Stimulated activated memory B cell treated with anti-CD40 and anti-IgM and Interleukin-4, amounts not matched to agents 10 μg/mL and 1 μg/mL and 100 μg/mL, for 72 hours (primary cell): ENCODE data around the gene ASPSCR1.

ENCODE experiments used
- ATAC-seq: fragments of 150-1000 bp; cut with Tn5 transposase; 2 replicates; pipeline ENCODE4 v1.10.0; 2021
- H3K27ac Mint-ChIP-seq: one replicate; pipeline ENCODE4 v1.8.0; 2022; ENCODE audit warnings: mild to moderate bottlenecking, mixed read lengths
- H3K27me3 Mint-ChIP-seq: one replicate; pipeline ENCODE4 v1.8.0; 2022; ENCODE audit warnings: mixed read lengths
- H3K36me3 Mint-ChIP-seq: one replicate; pipeline ENCODE4 v1.8.0; 2022; ENCODE audit warnings: mixed read lengths
- H3K4me1 Mint-ChIP-seq: one replicate; pipeline ENCODE4 v1.8.0; 2022; ENCODE audit warnings: mixed read lengths
- H3K4me3 Mint-ChIP-seq: one replicate; pipeline ENCODE4 v1.8.0; 2022; ENCODE audit warnings: mild to moderate bottlenecking, moderate library complexity, mixed read lengths
- H3K9me3 Mint-ChIP-seq: one replicate; pipeline ENCODE4 v1.8.0; 2022; ENCODE audit warnings: mixed read lengths

Gene ASPSCR1

GRCh38 chr17:82016061-82016874 is 38.8 kb downstream of the ASPSCR1 start:
- Mint-ChIP-seq H3K9me3 (no peaks in the 10 kb centered on the region), H3K27me3 (no peaks in the 10 kb centered on the region), H3K27ac (no peak overlapping the region), H3K4me3 (no peak overlapping the region), H3K4me1 (peaks cover 14% of the 10 kb centered on the region), H3K36me3 (peaks cover 5% of the 10 kb centered on the region)
- ATAC-seq, result no peak

DNA sequence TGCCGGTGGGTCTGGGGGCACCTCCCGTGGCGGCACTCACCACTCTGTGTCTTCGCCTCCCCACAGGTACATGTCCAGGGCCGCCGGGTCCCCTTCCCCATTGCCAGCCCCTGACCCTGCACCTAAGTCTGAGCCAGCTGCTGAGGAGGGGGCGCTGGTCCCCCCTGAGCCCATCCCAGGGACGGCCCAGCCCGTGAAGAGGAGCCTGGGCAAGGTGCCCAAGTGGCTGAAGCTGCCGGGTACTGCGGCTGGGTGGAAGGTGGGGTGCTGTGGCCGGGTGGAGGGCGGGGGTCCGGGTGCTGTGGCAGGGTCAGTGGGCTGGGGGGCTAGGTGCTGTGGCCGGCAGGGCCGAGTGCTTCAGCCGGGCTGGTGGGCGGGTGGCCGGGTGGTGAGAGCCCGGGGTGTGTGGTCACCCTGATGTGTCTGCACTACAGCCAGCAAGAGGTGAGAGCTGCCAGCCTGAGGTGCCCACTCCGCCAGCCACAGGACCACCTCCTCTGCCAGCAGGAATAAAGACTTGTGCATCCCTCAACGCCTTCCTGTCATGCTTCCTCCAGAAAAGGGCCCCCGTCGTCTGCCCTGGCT is 39.5 kb downstream of the ASPSCR1 start:
- ATAC-seq, result no peak
- Mint-ChIP-seq H3K4me1 (peaks cover 21% of the 10 kb centered on the region), H3K4me3 (no peak overlapping the region), H3K27me3 (no peaks in the 10 kb centered on the region), H3K27ac (no peak overlapping the region), H3K9me3 (no peaks in the 10 kb centered on the region), H3K36me3 (peaks cover 5% of the 10 kb centered on the region)

DNA sequence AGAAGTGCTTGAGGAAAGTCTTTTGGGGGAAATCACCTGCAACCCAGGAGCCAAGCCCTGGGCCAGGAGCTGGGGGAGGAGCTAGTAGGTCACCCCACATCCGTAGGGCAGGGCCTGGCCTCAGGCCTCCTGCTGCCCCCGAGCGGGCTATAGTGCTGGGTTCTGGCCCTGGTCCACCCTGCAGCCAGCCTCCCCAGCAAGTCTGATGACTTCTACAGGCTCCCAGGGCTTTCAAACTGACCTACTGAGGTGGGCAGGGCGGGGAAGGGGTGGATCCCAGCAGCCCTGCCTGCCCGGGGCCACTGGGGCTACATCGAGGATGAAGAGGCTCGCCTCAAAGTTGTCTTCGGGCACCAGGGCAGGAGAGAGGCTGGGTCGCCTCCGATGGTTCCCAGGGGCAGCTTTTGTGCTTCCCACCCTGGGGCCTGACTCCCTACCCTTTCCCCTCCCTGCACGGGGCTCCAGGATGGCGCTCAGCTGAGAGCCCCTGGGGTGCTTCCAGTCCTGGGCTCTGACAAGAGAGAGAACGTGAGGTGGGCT is 40.3 kb downstream of the ASPSCR1 start:
- no peaks in the 10 kb centered on the region for H3K9me3 Mint-ChIP-seq
- peaks cover 26% of the 10 kb centered on the region for H3K4me1 Mint-ChIP-seq
- no peaks in the 10 kb centered on the region for H3K27me3 Mint-ChIP-seq
- ATAC-seq, result no peak
- no peak overlapping the region for H3K27ac Mint-ChIP-seq
- H3K36me3 Mint-ChIP-seq, result peaks cover 5% of the 10 kb centered on the region
- H3K4me3 Mint-ChIP-seq, result no peak overlapping the region

DNA sequence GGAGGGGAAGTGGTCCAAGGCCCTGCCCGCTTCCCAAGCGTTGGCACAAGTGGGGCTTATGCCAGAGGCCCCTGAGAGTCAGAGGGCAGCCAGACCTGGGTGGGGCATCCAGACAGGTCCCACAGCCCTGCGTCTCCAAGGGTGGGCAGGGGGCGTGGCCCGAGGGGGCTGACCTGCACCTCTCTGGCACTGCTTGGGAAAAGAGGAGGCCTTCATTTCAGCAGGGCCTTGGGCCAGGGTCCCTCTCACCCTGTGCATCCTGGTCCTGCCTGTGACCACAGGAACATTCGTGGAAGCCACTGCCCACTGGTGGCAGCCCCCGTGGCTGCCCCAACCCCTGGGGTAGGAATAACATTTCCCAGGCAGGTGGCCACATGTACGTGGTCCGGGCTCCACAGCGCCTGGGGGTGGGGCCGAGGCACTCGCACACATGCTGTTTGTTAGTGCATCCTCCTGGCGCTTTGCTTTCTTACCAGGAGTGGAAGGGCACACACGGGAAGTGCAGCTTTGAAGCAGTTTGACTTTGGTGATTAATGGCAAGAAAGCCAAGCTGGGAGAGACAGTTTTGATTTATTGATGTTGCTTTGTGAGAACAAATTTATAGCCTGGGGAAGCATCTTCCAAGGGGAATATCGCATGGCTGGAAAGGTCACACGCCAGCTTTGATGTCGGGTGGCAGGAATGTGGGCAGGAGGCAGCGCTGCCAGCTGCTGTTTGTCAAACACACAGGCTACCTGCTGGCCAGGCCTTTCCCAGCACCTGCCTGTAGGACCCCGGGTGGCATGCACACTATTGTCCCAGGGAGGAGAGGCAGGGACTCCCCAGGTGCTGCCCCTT is 40.9 kb downstream of the ASPSCR1 start:
- Mint-ChIP-seq H3K4me3 (no peak overlapping the region), H3K27ac (no peak overlapping the region), H3K9me3 (no peaks in the 10 kb centered on the region), H3K36me3 (peaks cover 5% of the 10 kb centered on the region), H3K4me1 (peaks cover 26% of the 10 kb centered on the region), H3K27me3 (no peaks in the 10 kb centered on the region)
- no peak for ATAC-seq

GRCh38 chr17:82018989-82019689 is 41.7 kb downstream of the ASPSCR1 start:
- H3K4me1 Mint-ChIP-seq, result peaks cover 33% of the 10 kb centered on the region
- no peak for ATAC-seq
- H3K9me3 Mint-ChIP-seq, result no peaks in the 10 kb centered on the region
- peaks cover 5% of the 10 kb centered on the region for H3K36me3 Mint-ChIP-seq
- no peak overlapping the region for H3K4me3 Mint-ChIP-seq
- no peak overlapping the region for H3K27ac Mint-ChIP-seq
- no peaks in the 10 kb centered on the region for H3K27me3 Mint-ChIP-seq

DNA sequence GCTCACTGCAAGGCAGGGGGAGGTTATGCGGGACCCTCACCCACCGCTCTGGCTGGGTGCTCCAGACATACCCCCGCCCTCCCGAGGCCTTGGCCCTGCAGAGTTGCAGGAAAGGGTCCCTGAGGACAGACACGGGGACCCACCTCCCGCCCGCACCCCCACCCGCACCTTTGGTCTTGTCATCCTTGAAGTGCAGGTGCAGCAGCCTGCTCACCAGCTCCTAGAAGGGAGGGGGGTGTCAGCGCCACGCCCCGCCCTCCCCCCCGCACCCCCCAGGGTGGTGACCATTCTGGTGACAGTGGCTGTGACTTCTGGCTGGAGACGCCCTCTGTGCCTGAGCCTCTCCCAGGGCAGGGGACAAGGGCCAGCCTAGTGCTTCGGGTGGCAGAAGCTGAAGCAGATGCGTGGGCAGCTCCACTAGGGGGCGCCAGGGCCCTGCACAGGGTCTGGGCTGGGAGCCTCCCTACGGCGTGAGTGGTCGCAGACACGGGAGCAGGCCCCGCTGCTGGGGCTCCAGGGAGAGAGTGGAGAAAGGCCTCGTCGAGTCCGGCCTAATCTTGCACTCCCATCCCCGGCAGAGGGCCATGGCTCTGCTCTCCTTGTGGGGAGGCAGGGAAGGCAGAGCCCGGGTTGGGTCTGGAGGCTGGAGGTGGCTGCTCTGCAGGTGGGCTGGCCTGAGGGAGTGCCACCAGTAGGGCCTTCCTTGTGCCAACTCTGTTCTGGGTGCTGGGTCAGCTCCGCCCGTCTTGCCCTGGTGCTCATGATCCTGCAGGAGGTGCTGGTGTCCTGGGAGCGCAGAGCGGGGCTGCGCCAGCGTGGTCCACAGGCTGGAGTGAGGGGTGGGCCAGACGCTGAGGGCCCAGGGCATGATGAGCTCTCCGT is 42.5 kb downstream of the ASPSCR1 start:
- H3K4me3 Mint-ChIP-seq, result peak overlapping the region; percentile 26
- no peaks in the 10 kb centered on the region for H3K9me3 Mint-ChIP-seq
- no peaks in the 10 kb centered on the region for H3K27me3 Mint-ChIP-seq
- no peak overlapping the region for H3K27ac Mint-ChIP-seq
- H3K4me1 Mint-ChIP-seq, result peaks cover 35% of the 10 kb centered on the region
- no peak for ATAC-seq
- peaks cover 5% of the 10 kb centered on the region for H3K36me3 Mint-ChIP-seq

DNA sequence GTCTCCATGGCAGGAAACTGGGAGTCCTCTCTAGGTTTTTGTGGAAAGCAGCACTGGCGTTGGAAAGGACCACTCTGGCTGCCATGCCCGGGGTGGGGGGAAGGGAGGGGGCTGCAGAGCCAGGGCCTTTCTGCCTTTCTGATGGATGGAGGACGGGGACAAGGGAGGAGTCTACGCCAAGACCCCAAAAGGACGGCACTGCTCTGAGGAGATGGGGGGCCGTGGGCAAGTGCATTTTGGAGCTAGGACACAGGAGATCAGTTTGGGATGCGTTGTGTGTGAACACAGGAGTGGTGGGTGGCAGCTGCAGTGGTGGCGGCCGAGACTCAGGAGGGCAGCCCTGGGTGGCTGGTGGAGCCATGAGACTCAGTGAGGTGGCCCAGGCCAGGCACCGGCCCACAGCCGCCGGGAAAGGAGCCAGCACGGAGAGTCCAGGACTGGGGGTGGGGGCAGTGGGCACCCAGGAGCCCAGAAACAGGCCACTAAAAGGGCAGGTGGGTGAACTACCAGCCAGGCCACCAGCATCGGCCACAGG is 43.2 kb downstream of the ASPSCR1 start:
- Mint-ChIP-seq H3K4me3 (no peak overlapping the region), H3K4me1 (peaks cover 35% of the 10 kb centered on the region), H3K9me3 (no peaks in the 10 kb centered on the region)

DNA sequence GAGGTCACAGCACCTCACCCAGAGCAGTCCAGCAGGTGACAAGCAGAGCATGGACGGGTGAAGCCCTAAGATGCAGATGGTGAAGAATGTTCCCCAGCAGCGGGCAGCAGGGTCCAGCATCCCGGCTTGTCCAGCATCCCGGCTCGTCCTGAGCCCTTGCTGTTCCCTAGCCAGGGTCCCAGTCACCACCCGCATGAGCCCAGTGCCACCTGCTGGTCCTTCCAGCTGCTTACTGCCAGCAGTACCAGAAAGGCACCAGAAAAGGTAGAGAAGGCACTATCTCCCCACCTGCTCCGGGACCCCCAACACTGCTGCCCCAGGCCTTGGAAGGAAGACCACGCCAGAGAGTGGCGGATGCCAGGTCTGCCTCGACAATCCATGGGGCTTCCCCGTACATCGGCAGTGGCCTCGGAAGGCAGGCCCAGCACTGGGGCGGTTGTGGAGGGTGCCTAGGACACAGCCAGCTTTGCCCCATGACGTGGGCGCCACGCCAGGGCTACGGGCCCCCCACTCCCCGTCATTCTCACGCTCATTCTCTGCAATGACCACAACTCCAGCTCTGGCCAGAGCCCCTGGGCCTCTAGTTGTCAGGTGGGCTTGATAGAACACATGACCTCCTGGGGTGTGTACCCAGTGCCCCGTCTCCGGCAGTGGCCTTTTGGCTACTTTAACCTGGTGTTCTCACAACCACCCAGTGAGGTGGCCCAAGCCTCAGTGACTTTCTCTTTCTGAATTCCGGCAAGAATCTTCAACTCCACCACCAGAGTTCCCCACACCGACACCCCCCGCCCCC is 43.9 kb downstream of the ASPSCR1 start:
- peaks cover 5% of the 10 kb centered on the region for H3K36me3 Mint-ChIP-seq
- H3K27ac Mint-ChIP-seq, result peak overlapping the region; percentile 64
- no peaks in the 10 kb centered on the region for H3K9me3 Mint-ChIP-seq
- H3K27me3 Mint-ChIP-seq, result peaks cover 8% of the 10 kb centered on the region
- peaks cover 35% of the 10 kb centered on the region for H3K4me1 Mint-ChIP-seq
- H3K4me3 Mint-ChIP-seq, result peak overlapping the region; percentile 86
- no peak for ATAC-seq

More for the DNA sequence above, 43.2 kb downstream of the ASPSCR1 start:
- peaks cover 2% of the 10 kb centered on the region for H3K27me3 Mint-ChIP-seq
- peaks cover 5% of the 10 kb centered on the region for H3K36me3 Mint-ChIP-seq
- H3K27ac Mint-ChIP-seq, result no peak overlapping the region
- ATAC-seq, result no peak

- Mint-ChIP-seq H3K4me1 (peaks cover 35% of the 10 kb centered on the region), H3K36me3 (peaks cover 7% of the 10 kb centered on the region), H3K27me3 (peaks cover 12% of the 10 kb centered on the region), H3K27ac (peak overlapping the region; percentile 64), H3K4me3 (peak overlapping the region; percentile 86), H3K9me3 (no peaks in the 10 kb centered on the region)
- ATAC-seq, result no peak
Observed at GRCh38 chr17:82021900-82022309, 44.5 kb downstream of the ASPSCR1 start.

DNA sequence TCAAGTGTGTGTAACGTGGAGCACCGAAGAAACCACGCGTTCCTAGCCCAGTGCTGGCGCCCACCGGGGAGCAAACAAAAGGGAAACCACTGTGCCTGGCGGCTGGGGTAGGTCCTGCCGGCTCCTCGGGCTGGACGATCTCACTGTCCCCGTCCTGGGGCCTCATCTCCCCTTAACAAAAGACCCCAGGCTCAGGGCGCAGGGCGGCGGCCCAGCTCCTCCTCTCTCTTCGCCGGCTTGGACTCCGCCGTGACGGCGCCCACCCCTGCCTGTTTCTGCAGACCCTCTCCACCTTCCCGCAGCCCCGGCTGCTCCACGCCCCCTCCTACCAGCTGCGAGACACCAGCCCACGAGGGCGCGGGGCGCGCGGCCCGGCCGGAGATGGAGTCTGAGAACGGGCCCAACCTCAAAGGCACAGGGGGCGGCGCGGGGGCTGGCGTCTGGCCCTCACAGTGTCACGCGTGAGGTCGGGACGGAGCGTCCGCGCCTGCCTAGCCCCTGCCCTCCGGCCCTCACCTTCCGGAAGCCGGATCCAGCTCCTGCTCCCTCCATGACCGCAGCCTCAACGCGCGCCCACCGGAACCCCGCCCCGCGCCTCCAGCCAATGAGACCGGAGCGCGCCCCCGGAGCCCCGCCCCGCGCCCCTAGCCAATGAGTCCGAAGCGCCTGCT is 45.0 kb downstream of the ASPSCR1 start, which contains the start of gene CENPX:
CENPX (minus strand) TSS at position 569 of the 671 bp plus-strand sequence; CDS start at position 552, 17 bp downstream.
- Mint-ChIP-seq H3K36me3 (peaks cover 13% of the 10 kb centered on the region), H3K27ac (peak within 1 kb of the TSS; percentile 64), H3K9me3 (no peaks in the 10 kb centered on the region), H3K4me3 (peak within 1 kb of the TSS; percentile 86), H3K27me3 (peaks cover 18% of the 10 kb centered on the region), H3K4me1 (peaks cover 35% of the 10 kb centered on the region)
- ATAC-seq, result no peak

DNA sequence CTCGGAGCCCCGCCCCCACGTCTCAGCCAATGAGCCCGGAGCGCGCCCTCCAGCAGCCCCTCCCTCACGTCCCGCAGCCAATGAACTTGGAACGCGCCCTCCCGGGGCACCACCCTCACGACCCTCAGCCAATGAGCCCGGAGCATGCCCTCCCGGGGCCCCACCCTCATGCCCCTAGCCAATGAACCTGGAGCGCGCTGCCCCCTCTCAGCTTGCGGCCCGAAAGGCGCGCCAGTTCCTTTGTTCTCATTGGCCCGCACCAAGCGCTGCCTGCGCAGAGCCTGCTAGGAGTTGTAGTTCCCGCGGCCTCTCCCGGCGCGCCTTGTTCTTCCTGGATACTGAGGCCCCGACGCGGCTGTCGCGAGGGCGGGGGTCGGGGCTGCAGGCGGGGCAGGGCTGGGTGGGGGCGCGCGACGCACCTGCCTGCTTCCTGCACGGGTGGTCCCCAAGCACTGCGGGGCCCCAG is 45.6 kb downstream of the ASPSCR1 start, which contains the start of gene LRRC45:
LRRC45 (plus strand) TSS at position 325 of the 466 bp plus-strand sequence. CDS start 339 bp downstream, outside the sequence.
- Mint-ChIP-seq H3K27ac (peak within 1 kb of the TSS; percentile 64), H3K4me1 (peaks cover 35% of the 10 kb centered on the region), H3K9me3 (no peaks in the 10 kb centered on the region), H3K36me3 (peaks cover 17% of the 10 kb centered on the region), H3K4me3 (peak within 1 kb of the TSS; percentile 86), H3K27me3 (peaks cover 24% of the 10 kb centered on the region)
- ATAC-seq, result peak; percentile 98

DNA sequence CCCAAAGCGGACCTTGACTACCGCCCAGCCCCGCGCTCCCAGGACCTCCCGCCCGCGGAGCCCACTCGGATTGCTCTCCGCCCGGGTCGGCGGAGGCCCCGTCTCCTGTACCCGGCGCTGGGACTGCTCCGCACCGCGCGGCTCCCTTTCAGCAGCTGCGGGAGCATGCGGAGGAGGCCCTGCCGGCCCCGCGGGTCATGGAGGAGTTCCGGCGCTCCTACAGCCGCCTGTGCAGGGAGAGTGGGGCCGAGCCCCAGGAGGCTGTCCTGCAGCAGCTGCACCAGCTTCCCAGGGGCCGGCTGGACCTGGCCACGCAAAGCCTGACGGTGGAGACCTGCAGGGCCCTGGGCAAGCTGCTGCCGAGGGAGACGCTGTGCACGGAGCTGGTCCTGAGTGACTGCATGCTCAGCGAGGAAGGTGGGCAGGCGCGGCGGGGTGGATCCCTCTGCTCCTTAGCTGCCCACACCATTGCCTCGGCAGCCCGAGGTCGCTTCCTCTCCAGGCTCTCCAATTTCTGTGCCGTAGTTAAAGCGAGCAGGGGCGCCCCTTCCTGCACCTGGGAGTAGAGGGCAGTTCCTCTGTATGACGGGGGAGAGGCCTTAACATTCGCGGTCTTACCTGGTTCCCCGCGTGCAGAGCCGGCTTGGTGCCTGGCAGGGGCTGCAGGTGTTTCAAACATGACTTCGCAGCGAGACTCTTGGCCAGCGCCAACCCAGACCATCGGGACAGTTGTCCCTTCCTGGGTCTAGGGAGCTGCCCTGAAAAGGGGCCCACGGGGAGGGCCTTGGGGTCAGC is 46.2 kb downstream of the ASPSCR1 start:
- ATAC-seq, result peak; percentile 0
- peak overlapping the region; percentile 64 for H3K27ac Mint-ChIP-seq

More for the DNA sequence above, 46.2 kb downstream of the ASPSCR1 start:
- Mint-ChIP-seq H3K4me3 (peak overlapping the region; percentile 86), H3K27me3 (peaks cover 24% of the 10 kb centered on the region), H3K4me1 (peaks cover 35% of the 10 kb centered on the region), H3K36me3 (peaks cover 17% of the 10 kb centered on the region), H3K9me3 (no peaks in the 10 kb centered on the region)
